Neural crest cell (in vitro differentiated cells): ENCODE data around the gene RAB3GAP2. TPM values are rescaled to one million over a fixed set of nuclear protein-coding genes. Genes with fewer than 3 reads are reported as not detected.

Experiments used
- DNase-seq: peaks from one replicate; pipeline ENCODE4 v3.0.0; 2021; ENCODE audit warnings: low read depth, mixed read lengths, low spot score
- H3K27ac Mint-ChIP-seq: one replicate; pipeline ENCODE4 v1.8.0; 2021; ENCODE audit warnings: mild to moderate bottlenecking, mixed read lengths; ENCODE audit not compliant: unreplicated experiment
- H3K27me3 Mint-ChIP-seq: 2 replicates; pipeline ENCODE4 v1.8.0; 2021; ENCODE audit warnings: low read depth, mild to moderate bottlenecking, mixed read lengths
- H3K36me3 Mint-ChIP-seq: 2 replicates; pipeline ENCODE4 v1.8.0; 2021; ENCODE audit warnings: low read depth, mild to moderate bottlenecking, mixed read lengths
- H3K4me1 Mint-ChIP-seq: 2 replicates; pipeline ENCODE4 v1.8.0; 2021; ENCODE audit warnings: mixed read lengths
- H3K4me3 Mint-ChIP-seq: one replicate; pipeline ENCODE4 v1.8.0; 2021; ENCODE audit warnings: mild to moderate bottlenecking, mixed read lengths
- H3K9me3 Mint-ChIP-seq: 2 replicates; pipeline ENCODE4 v1.8.0; 2021; ENCODE audit warnings: mixed read lengths
- total RNA-seq: library from RNA; stranded (reverse); gene quantifications from 2 replicates; pipeline ENCODE4 v1.2.1, GENCODE V29; 2021
- TF ChIP-seq, protein P1 (sequence below): fragments of 200-600 bp; sonication (generic); conservative IDR thresholded peaks from 2 replicates; pipeline ENCODE4 v1.5.0; 2021; ENCODE audit warnings: antibody characterized with exemption, mild to moderate bottlenecking

The RAB3GAP2 gene
- total RNA-seq, 1 donor from 2014 or later = 36.4 TPM

GRCh38 chr1:220149742-220150141 lies 122.5 kb downstream of the RAB3GAP2 start:
- Mint-ChIP-seq H3K4me3 (no peak overlapping the region), H3K9me3 (no peaks in the 10 kb centered on the region), H3K27ac (no peak overlapping the region), H3K27me3 (no peaks in the 10 kb centered on the region), H3K36me3 (peaks cover 16% of the 10 kb centered on the region), H3K4me1 (peaks cover 6% of the 10 kb centered on the region)
- no peak for DNase-seq
- TF ChIP-seq, protein P1, sequence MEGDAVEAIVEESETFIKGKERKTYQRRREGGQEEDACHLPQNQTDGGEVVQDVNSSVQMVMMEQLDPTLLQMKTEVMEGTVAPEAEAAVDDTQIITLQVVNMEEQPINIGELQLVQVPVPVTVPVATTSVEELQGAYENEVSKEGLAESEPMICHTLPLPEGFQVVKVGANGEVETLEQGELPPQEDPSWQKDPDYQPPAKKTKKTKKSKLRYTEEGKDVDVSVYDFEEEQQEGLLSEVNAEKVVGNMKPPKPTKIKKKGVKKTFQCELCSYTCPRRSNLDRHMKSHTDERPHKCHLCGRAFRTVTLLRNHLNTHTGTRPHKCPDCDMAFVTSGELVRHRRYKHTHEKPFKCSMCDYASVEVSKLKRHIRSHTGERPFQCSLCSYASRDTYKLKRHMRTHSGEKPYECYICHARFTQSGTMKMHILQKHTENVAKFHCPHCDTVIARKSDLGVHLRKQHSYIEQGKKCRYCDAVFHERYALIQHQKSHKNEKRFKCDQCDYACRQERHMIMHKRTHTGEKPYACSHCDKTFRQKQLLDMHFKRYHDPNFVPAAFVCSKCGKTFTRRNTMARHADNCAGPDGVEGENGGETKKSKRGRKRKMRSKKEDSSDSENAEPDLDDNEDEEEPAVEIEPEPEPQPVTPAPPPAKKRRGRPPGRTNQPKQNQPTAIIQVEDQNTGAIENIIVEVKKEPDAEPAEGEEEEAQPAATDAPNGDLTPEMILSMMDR = no peak

DNA sequence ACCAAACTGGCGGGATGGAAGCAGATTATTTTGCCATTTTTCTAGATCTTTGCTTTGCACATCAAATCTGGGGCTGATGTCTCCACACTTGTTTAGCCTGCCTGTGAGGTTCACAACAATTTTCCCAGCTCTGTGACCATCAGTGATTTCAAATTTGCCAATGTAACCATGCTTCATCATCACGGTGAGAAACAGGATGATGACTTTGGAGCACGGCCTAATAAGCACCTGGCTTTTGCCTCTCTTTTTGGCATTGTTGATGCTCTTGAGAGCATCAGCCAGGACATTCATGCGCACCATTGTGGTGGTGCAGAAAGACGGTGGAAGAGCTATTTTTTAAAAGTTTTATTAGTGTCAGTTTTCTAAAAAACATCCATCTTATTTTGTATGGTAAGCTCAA lies 128.2 kb downstream of the RAB3GAP2 start:
- Mint-ChIP-seq H3K27ac (no peak overlapping the region), H3K4me1 (no peaks in the 10 kb centered on the region), H3K36me3 (peaks cover 20% of the 10 kb centered on the region), H3K27me3 (no peaks in the 10 kb centered on the region), H3K4me3 (no peak overlapping the region), H3K9me3 (no peaks in the 10 kb centered on the region)
- TF ChIP-seq, protein P1 = no peak
- DNase-seq = no peak

- H3K36me3 Mint-ChIP-seq = peaks cover 18% of the 10 kb centered on the region
- no peaks in the 10 kb centered on the region for H3K27me3 Mint-ChIP-seq
- H3K4me1 Mint-ChIP-seq = peaks cover 10% of the 10 kb centered on the region
- TF ChIP-seq, protein P1 = no peak
- H3K27ac Mint-ChIP-seq = no peak overlapping the region
- no peak overlapping the region for H3K4me3 Mint-ChIP-seq
- no peak for DNase-seq
- no peaks in the 10 kb centered on the region for H3K9me3 Mint-ChIP-seq
These were observed 132.3 kb downstream of the RAB3GAP2 start for GRCh38 chr1:220139966-220140365.

GRCh38 chr1:220137019-220137786 lies 135.1 kb downstream of the RAB3GAP2 start:
- Mint-ChIP-seq H3K4me3 (no peak overlapping the region), H3K9me3 (no peaks in the 10 kb centered on the region), H3K27ac (peak overlapping the region; percentile 63), H3K36me3 (peaks cover 28% of the 10 kb centered on the region), H3K27me3 (no peaks in the 10 kb centered on the region), H3K4me1 (peaks cover 10% of the 10 kb centered on the region)
- TF ChIP-seq, protein P1 = no peak
- DNase-seq = no peak

DNA sequence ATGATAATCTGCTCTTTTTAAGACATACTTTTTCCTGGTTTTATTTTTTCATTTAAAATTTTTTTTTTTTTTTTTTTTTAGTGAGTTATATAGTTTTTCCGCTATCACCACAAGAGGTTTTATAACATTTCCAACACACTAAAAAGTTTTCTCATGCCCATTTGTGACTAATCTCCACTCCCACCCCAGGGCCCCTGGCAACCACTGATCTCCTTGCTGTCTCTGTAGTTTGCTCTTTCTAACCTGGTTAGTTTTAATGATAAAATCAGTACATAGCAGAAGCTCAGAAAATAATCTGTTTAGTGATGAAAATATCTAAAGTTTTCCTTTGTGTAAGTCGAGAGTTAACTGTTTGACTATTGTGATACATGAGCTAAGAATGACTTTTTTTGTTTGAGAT lies 136.5 kb downstream of the RAB3GAP2 start:
- TF ChIP-seq, protein P1 = no peak
- H3K27ac Mint-ChIP-seq = no peak overlapping the region
- peaks cover 10% of the 10 kb centered on the region for H3K4me1 Mint-ChIP-seq
- no peaks in the 10 kb centered on the region for H3K9me3 Mint-ChIP-seq
- no peak for DNase-seq
- no peak overlapping the region for H3K4me3 Mint-ChIP-seq
- H3K27me3 Mint-ChIP-seq = no peaks in the 10 kb centered on the region
- H3K36me3 Mint-ChIP-seq = peaks cover 24% of the 10 kb centered on the region
